ENCODE data around the gene FBLN1. TPM values are rescaled to one million over a fixed set of nuclear protein-coding genes. Genes with fewer than 3 reads are reported as not detected.

The FBLN1 gene
- total RNA-seq, 2 donors from 2014 or later = 226 to 305 TPM

- H3K27ac Mint-ChIP-seq = no peak overlapping the region
Observed at GRCh38 chr22:45582955-45583320, 80.3 kb downstream of the FBLN1 start.

GRCh38 chr22:45583504-45583903 lies 80.8 kb downstream of the FBLN1 start:
- Mint-ChIP-seq H3K36me3 (ENCODE audit: low read depth) (no peaks in the 10 kb centered on the region), H3K4me1 (peaks cover 9% of the 10 kb centered on the region)
- no peak for DNase-seq

More at GRCh38 chr22:45582955-45583320, 80.3 kb downstream of the FBLN1 start:
- TF ChIP-seq CTCF (conservative IDR thresholded peaks at IDR 0.05) = no peak
- Mint-ChIP-seq H3K9me3 (no peaks in the 10 kb centered on the region), H3K27me3 (ENCODE audit: insufficient read depth) (no peaks in the 10 kb centered on the region), H3K36me3 (ENCODE audit: low read depth) (no peaks in the 10 kb centered on the region), H3K4me3 (no peak overlapping the region), H3K4me1 (peaks cover 4% of the 10 kb centered on the region)
- Histone ChIP-seq H3K27me3 (ENCODE audit: control insufficient read depth, insufficient read depth, low read length, poor library complexity, severe bottlenecking) (no peaks in the 10 kb centered on the region), H3K9ac (ENCODE audit: extremely low read depth, low read length, poor library complexity, severe bottlenecking) (no peak overlapping the region), H3K27ac (ENCODE audit: low read depth, low read length) (no peak overlapping the region), H3K9me3 (ENCODE audit: control insufficient read depth, low read length) (no peaks in the 10 kb centered on the region), H3K4me1 (ENCODE audit: control insufficient read depth, insufficient read depth, low read length) (peaks cover 2% of the 10 kb centered on the region), H3K36me3 (ENCODE audit: control insufficient read depth, insufficient read depth, low read length) (no peaks in the 10 kb centered on the region), H3K4me3 (ENCODE audit: low read length) (no peak overlapping the region)
- DNase-seq = no peak
- WGBS, 2 experiments (ENCODE audit: insufficient coverage in 1 of 2, insufficient read length in 1 of 2) = 96 to 100% methylated on average over 1 to 6 of the region's 6 CpGs

GRCh38 chr22:45584121-45584570 lies 81.5 kb downstream of the FBLN1 start:
- no peak overlapping the region for H3K4me3 Mint-ChIP-seq
- 93 to 94% methylated on average over 11 to 14 of the region's 14 CpGs for WGBS, 2 experiments (ENCODE audit: insufficient coverage in 1 of 2, insufficient read length in 1 of 2)
- H3K27ac Mint-ChIP-seq = no peak overlapping the region
- Histone ChIP-seq H3K9ac (ENCODE audit: extremely low read depth, low read length, poor library complexity, severe bottlenecking) (no peak overlapping the region), H3K4me1 (ENCODE audit: control insufficient read depth, insufficient read depth, low read length) (peaks cover 8% of the 10 kb centered on the region), H3K9me3 (ENCODE audit: control insufficient read depth, low read length) (no peaks in the 10 kb centered on the region), H3K4me3 (ENCODE audit: low read length) (no peak overlapping the region), H3K27me3 (ENCODE audit: control insufficient read depth, insufficient read depth, low read length, poor library complexity, severe bottlenecking) (no peaks in the 10 kb centered on the region), H3K36me3 (ENCODE audit: control insufficient read depth, insufficient read depth, low read length) (no peaks in the 10 kb centered on the region), H3K27ac (ENCODE audit: low read depth, low read length) (no peak overlapping the region)
- DNase-seq = no peak
- H3K4me1 Mint-ChIP-seq = peaks cover 10% of the 10 kb centered on the region
- H3K27me3 Mint-ChIP-seq (ENCODE audit: insufficient read depth) = no peaks in the 10 kb centered on the region
- H3K9me3 Mint-ChIP-seq = no peaks in the 10 kb centered on the region
- TF ChIP-seq CTCF (conservative IDR thresholded peaks at IDR 0.05) = no peak
- H3K36me3 Mint-ChIP-seq (ENCODE audit: low read depth) = no peaks in the 10 kb centered on the region

More at GRCh38 chr22:45583504-45583903, 80.8 kb downstream of the FBLN1 start:
- Mint-ChIP-seq H3K27me3 (ENCODE audit: insufficient read depth) (no peaks in the 10 kb centered on the region), H3K27ac (no peak overlapping the region), H3K4me3 (no peak overlapping the region), H3K9me3 (no peaks in the 10 kb centered on the region)
- Histone ChIP-seq H3K4me3 (ENCODE audit: low read length) (no peak overlapping the region), H3K36me3 (ENCODE audit: control insufficient read depth, insufficient read depth, low read length) (no peaks in the 10 kb centered on the region), H3K9ac (ENCODE audit: extremely low read depth, low read length, poor library complexity, severe bottlenecking) (no peak overlapping the region), H3K9me3 (ENCODE audit: control insufficient read depth, low read length) (no peaks in the 10 kb centered on the region), H3K4me1 (ENCODE audit: control insufficient read depth, insufficient read depth, low read length) (peaks cover 8% of the 10 kb centered on the region), H3K27ac (ENCODE audit: low read depth, low read length) (no peak overlapping the region), H3K27me3 (ENCODE audit: control insufficient read depth, insufficient read depth, low read length, poor library complexity, severe bottlenecking) (no peaks in the 10 kb centered on the region)
- no peak for TF ChIP-seq CTCF (conservative IDR thresholded peaks at IDR 0.05)
- 89 to 91% methylated on average over 4 to 5 of the region's 5 CpGs for WGBS, 2 experiments (ENCODE audit: insufficient coverage in 1 of 2, insufficient read length in 1 of 2)

Data from endodermal cell (in vitro differentiated cells).